Measurements from ENCODE around the gene MZB1. TPM values are rescaled to one million over a fixed set of nuclear protein-coding genes. Genes with fewer than 3 reads are reported as not detected.

The MZB1 gene
- total RNA-seq, 6 experiments from 2014 or later, result 0.37 to 5.1 (median 1.1) TPM

GRCh38 chr5:139416651-139417050, 26.9 kb upstream of the MZB1 start:
- intact Hi-C loops (cut with DNase I), result no loop called here
- ATAC-seq (no peak), DNase-seq (peak in 1 of 3 donors; percentile 28)
- TF ChIP-seq POLR2A (IDR thresholded peaks at IDR 0.05) (no peak), CTCF (IDR thresholded peaks at IDR 0.05) (no peak)
- Histone ChIP-seq H3K27me3 (no peaks in the 10 kb centered on the region), H3K9me3 (no peaks in the 10 kb centered on the region), H3K36me3 (no peaks in the 10 kb centered on the region), H3K4me1 (no peaks in the 10 kb centered on the region), H3K4me3 (no peak overlapping the region), H3K27ac (no peak overlapping the region)
- WGBS (ENCODE audit: insufficient coverage, low coverage, low lambda C conversion rate, missing lambda C conversion rate), result 80% methylated on average over 8 of the region's 9 CpGs

GRCh38 chr5:139415869-139416268, 26.2 kb upstream of the MZB1 start:
- ATAC-seq, result no peak
- no peak for DNase-seq
- no peaks in the 10 kb centered on the region for H3K27me3 ChIP-seq
- no peaks in the 10 kb centered on the region for H3K4me1 ChIP-seq
- no peak for TF ChIP-seq CTCF (IDR thresholded peaks at IDR 0.05)
- no peak for TF ChIP-seq POLR2A (IDR thresholded peaks at IDR 0.05)
- intact Hi-C loops (cut with DNase I), result no loop called here
- H3K9me3 ChIP-seq, result no peaks in the 10 kb centered on the region
- H3K4me3 ChIP-seq, result no peak overlapping the region
- no peaks in the 10 kb centered on the region for H3K36me3 ChIP-seq
- H3K27ac ChIP-seq, result no peak overlapping the region

DNA sequence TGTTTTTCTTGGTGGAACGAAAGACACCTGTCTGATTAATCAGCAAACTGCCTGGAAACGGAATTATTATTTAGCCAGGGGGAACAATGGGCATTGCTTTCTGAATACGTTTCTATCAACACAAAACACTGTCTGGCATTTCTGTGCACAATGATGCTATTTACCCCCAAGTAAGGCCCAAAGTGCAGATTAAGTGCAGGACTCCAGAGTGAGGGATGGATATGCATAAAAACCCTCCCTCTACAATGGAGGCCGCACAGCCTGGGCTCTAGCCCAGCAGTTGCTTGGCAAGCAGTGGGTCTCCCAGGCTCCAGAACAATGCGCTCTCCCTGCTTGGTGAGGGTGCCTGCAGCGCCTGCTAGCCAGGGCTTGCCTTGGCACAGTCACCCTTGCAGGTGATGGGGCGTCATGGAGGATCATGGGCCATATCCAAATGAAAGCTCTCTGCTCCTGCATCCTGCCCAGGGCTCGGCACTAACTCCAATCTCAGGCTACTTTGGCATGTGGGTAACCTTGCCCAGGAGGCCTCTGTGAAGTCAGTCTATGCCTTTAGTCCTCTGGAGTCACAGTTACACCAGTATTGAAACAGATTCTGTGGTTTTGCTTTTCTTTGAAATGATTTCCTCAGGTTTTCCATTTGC, 25.6 kb upstream of the MZB1 start:
- intact Hi-C loops (cut with DNase I), result no loop called here
- Histone ChIP-seq H3K27ac (no peak overlapping the region), H3K4me3 (no peak overlapping the region), H3K9me3 (no peaks in the 10 kb centered on the region), H3K4me1 (no peaks in the 10 kb centered on the region), H3K27me3 (no peaks in the 10 kb centered on the region), H3K36me3 (no peaks in the 10 kb centered on the region)
- WGBS (ENCODE audit: insufficient coverage, low coverage, low lambda C conversion rate, missing lambda C conversion rate), result 69% methylated on average over 3 of the region's 8 CpGs
- no peak for ATAC-seq
- DNase-seq, result peak in 1 of 3 donors; percentile 39
- TF ChIP-seq POLR2A (IDR thresholded peaks at IDR 0.05) (no peak), CTCF (IDR thresholded peaks at IDR 0.05) (no peak)

DNA sequence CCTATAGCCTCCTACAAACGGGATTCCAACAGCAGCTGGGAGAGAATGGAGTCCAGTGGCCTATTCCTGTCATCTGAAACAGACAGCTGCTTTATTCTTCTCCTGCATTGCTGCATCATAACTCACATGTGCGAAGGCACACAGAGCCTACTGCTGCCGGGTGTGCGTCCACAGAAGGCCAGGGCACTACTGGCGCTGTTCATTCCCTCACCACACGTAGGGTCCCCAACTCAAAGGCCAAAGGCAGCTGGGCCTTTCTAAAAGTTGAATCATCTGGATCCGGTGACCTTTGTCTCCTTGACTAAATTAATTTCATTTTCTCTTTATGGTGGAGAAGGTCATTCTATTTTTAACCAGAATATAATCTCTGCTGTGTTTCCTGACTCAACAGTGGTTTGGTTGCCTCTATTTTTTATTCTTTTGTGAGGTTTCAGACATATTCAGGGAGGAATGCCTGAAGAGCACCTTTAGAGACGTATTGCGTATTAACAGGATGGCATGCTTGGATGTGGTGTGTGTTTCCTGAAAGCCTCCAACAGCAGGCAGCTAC, 24.9 kb upstream of the MZB1 start:
- H3K36me3 ChIP-seq, result no peaks in the 10 kb centered on the region
- intact Hi-C loops (cut with DNase I), result no loop called here
- H3K4me1 ChIP-seq, result no peaks in the 10 kb centered on the region
- H3K9me3 ChIP-seq, result no peaks in the 10 kb centered on the region
- 60% methylated on average over 8 of the region's 9 CpGs for WGBS (ENCODE audit: insufficient coverage, low coverage, low lambda C conversion rate, missing lambda C conversion rate)
- TF ChIP-seq POLR2A (IDR thresholded peaks at IDR 0.05) (no peak), CTCF (IDR thresholded peaks at IDR 0.05) (no peak)
- ATAC-seq, result peak; percentile 33 to 45 (median 36)
- peak in 1 of 3 donors; percentile 19 for DNase-seq
- no peak overlapping the region for H3K4me3 ChIP-seq
- no peaks in the 10 kb centered on the region for H3K27me3 ChIP-seq
- no peak overlapping the region for H3K27ac ChIP-seq

All from right lobe of liver (tissue), 6 donors.